GM19239 (cell line): Measurements from ENCODE around the gene RTP5.

Experiments
- DNase-seq: peaks from one replicate; pipeline ENCODE4 v3.0.0; 2011; ENCODE audit warnings: low spot score; ENCODE audit not compliant: insufficient read length
- FAIRE-seq: peaks from 2 replicates; lab custom pipeline; 2011; peaks lifted over from hg19 to GRCh38; lab: Jason Lieb, UNC

RTP5 gene

GRCh38 chr2:241884951-241885290 lies 15.4 kb downstream of the RTP5 start:
- no peak for DNase-seq
- FAIRE-seq: no peak

- FAIRE-seq (no peak), DNase-seq (no peak)
These were observed 15.9 kb downstream of the RTP5 start for GRCh38 chr2:241885291-241885945.

GRCh38 chr2:241885946-241886643 lies 16.6 kb downstream of the RTP5 start:
- DNase-seq: no peak
- no peak for FAIRE-seq

GRCh38 chr2:241886840-241887447 lies 17.4 kb downstream of the RTP5 start:
- FAIRE-seq (no peak), DNase-seq (no peak)

- FAIRE-seq (no peak), DNase-seq (no peak)
These were observed 18.4 kb downstream of the RTP5 start for GRCh38 chr2:241887806-241888522.

GRCh38 chr2:241888641-241889040 lies 19.1 kb downstream of the RTP5 start:
- no peak for DNase-seq
- no peak for FAIRE-seq

- FAIRE-seq (no peak), DNase-seq (no peak)
These were observed 21.2 kb downstream of the RTP5 start for GRCh38 chr2:241890524-241891235.

- FAIRE-seq (no peak), DNase-seq (no peak)
These were observed 21.9 kb downstream of the RTP5 start for GRCh38 chr2:241891315-241891987.

GRCh38 chr2:241891988-241892298 lies 22.4 kb downstream of the RTP5 start:
- no peak for DNase-seq
- no peak for FAIRE-seq

GRCh38 chr2:241892299-241893137 lies 23.0 kb downstream of the RTP5 start:
- DNase-seq: no peak
- FAIRE-seq: no peak

- no peak for DNase-seq
- FAIRE-seq: no peak
These were observed 23.7 kb downstream of the RTP5 start for GRCh38 chr2:241893265-241893664.

GRCh38 chr2:241894056-241894641 lies 24.6 kb downstream of the RTP5 start:
- DNase-seq (no peak), FAIRE-seq (no peak)

GRCh38 chr2:241894681-241895426 lies 25.3 kb downstream of the RTP5 start:
- no peak for FAIRE-seq
- DNase-seq: no peak

- DNase-seq: no peak
- no peak for FAIRE-seq
These were observed 25.8 kb downstream of the RTP5 start for GRCh38 chr2:241895427-241895711.

GRCh38 chr2:241895712-241896641 lies 26.4 kb downstream of the RTP5 start:
- DNase-seq (no peak), FAIRE-seq (peak; percentile 18)

- DNase-seq: no peak
- FAIRE-seq: no peak
These were observed 27.2 kb downstream of the RTP5 start for GRCh38 chr2:241896746-241897201.

GRCh38 chr2:241897231-241897916 lies 27.8 kb downstream of the RTP5 start:
- no peak for FAIRE-seq
- DNase-seq: no peak
